GM19463 (cell line): ENCODE data around the gene PTBP1.
A peak's percentile ranks its signal among the peaks of the same experiment; 100 is the strongest.

Experiments
- ATAC-seq: cut with Tn5 transposase; IDR thresholded peaks from one replicate; pipeline ENCODE4 v1.9.1; 2021; ENCODE audit warnings: mild to moderate bottlenecking, moderate library complexity; ENCODE audit not compliant: unreplicated experiment

PTBP1 gene

DNA sequence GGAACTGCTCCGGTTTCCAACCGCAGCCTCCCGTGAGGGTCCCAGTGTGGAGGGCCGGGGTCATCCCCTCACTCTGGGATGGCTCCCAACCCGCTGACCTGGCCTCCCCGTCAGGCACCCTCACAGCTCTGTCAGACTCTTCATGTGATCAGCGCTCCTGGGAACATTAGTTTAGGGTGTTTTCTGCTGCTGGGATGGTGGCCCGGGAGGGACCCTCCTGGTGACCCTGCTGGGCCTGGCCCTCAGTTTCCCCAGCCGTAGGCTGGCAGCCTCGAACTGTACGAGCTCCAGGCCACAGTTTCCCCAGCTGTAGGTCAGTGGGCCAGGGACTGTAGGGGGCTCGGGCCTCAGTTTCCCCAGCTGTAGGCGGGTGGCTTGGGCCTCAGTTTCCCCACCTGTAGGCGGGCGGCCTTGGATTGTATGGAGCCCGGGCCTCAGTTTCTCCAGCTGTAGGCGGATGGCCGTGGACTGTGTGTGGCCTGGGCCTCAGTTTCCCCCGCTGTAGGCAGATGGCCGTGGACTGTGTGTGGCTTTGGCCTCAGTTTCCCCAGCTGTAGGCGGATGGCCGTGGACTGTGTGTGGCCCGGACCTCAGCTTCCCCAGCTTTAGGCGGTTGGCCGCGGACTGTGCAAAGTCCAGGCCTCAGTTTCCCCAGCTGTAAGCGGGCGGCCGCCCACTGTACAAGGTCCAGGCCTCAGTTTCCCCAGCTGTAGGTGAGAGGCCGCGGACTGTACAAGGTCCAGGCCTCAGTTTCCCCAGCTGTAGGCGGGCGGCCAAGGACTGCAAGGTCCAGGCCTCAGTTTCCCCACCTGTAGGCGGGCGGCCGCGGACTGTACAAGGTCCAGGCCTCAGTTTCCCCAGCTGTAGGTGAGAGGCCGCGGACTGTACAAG, 1.3 kb upstream of the PTBP1 start:
- ATAC-seq = no peak

DNA sequence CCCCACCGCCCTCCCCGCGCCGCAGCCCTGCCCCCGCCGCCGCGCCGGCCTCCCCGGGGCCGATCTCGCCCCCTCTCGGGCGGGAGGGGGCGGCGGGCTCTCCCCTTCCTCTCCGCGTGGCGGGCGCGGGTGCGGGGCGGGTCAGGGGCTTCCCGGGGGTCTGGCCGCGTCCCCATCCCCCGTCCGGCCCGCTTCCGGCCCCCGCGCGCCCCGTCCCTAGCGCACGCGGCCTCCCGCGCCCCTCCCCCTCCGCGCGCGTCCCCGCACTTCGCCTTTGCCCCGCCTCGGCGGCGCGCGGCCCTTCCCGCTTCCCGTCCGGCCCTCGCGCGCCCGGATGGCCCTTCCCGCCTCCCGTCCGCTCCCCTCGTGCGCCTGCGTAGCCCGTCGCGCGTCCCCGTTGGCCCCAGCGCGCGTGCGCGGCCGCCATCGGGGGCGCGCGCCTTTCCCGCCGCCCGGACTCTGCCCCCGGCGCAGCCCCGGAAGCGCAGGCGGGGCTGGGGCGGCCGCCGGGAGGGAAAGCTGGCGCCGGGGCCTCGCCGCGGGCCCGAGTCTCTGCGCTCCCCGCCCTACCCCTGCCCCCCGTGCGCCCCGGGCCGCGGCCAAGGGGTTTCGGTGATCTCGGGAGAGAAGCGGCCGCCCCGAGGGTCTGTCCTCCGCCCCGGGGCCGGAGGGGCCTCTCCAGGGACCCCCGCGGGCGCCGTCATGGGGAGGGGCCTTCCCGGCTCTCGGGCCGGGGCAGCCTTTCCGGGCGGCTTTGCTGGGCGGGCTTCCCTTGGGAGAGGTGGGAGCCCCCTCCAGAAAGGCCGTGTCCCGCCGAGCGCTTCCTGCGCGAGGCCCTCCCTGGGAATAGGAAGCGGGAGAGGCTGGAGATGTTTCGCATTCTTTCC, 519 bp downstream of the PTBP1 start:
- peak; percentile 36 for ATAC-seq

DNA sequence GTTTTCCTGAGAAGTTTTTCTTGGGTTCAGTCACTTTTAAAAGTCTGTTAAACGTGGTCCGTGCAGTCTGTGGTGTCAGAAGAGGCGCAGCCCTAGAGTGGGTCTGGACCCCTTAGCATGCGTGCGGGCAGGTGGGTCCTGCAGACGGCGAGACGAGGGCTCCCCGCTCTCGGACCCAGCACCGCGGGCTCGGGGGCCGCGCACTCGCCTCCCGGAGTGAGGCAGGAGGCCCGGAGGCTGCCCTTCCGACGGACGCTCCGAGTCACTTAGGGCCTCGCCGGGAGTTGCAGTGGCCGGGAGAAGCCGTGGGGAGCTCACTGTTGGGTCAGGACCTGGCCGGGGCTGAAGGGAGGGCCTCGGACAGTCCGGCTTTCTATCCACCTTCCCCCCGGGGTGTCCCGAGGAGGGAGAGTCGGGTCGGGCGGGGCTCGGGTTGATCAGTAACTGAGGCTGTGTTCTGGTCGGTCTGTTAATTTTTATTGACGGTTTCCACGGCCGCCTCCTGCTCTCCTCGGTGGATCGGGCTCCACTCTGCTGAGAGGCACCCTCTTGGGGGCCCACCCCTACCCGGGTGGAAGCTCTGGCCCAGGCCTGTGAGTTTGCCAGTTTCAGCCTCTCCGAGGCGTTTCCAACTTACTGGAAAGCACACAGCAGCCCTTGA, 1.3 kb downstream of the PTBP1 start:
- no peak for ATAC-seq

DNA sequence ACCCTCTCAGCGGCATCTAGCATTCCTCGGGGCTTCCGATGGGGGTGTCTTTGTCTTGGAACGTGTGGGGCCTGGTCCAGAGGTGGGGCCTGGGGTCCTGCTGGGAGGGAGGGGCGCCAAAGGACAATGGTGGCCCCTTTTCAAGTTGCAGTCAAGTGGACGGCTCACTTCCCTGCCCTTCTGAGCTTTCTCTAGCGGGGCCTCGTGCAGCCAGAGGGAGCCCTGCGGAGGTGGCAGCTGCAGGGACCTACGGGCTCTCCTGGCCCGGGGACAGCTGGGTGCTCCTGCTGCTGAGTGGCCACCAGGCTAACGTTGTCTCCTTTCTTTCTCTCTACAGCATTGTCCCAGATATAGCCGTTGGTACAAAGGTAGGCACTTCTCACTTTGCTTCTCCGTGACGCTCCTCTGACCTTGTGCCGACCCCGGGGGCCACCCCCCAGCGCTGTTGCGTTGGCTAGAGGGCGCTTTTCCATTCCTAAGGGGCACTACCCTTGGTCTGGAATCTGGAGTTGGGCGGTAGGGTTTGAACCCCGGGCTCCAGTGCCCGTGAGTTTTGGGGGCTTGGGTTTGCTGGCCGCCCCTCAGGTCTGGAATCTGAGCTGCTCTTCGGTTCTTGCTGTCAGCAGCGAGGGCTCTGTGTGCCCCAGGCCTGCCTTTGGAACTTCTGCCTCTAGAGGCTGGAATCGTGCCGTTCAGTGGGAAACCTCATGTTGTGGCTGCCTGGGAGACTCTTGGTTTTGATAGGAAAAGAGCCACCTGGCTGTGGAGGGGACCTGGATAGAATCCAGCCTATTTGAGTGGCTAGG, 2.0 kb downstream of the PTBP1 start:
- ATAC-seq = no peak

DNA sequence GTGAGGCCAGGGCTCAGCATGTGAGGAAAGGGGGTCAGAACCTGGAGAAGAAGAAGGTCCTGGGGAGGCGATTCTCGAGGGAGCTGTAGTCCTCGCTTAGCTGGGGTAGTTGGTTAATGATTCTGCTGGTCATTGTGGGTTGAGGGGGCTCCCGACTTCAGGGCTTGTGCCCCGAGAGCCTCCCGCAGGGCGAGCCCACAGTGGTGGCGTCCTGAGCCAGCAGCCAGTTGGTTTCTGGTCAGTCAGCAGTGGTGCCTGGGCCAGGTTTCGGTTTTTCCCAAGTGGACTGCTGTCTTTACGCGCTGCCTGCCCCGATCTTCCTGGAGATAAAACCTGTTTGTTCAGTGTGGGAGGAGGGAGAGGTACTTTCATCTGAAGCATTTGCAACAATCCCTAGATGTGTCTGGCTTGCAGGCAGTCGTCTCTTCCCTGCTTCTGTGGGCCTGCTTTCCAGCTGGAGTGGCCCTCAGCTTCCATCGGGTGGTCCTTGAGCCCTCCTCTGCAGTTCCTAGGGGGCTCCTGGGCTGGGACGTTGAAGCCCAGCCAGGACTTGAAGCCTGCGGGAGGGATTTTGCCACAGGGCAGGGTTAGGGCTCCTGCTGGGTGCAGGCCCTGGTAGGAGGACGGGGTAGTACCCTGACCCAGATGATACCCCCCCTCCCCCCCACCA, 3.2 kb downstream of the PTBP1 start:
- ATAC-seq = no peak

DNA sequence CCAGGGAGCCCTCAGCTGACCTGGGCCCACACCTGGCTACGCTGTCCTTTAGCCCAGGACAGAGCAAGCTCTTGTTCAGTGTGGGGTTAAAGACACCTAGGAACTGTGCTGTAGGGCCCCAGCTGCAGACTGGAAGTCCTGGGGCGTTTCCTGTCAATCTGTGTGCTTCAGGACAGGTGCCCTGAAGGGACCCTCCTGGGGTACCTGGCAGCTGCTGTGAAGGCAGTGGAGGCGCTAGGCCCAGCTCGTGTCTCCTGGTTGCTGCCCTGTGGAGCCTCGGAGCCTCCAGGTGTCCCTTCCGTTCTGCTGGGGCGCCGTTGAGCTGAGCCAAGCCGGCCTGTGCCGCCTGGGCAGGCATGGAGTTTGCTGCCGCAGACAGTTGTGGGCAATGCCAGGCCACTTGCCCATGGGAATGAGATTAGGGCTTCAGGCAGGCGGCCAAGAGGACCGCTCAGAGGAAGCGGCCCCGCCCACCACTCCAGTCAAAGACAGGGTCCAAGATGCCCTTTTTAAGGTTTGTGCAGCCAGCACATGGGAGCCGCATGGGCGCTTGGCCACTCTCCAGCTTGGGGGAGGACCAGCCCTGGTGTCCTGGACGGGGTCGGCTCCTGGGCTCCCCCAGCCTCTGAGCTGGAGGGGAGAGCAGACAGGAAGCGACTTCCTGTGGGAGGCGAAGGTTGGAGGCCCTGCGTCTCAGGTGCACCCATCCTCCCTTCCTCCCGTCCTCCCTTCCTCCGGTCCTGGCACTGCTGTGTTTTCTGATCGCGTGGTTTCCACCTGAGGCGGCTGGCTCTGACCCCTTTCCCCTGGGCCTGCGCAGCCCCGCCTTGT, 4.0 kb downstream of the PTBP1 start:
- ATAC-seq = no peak

DNA sequence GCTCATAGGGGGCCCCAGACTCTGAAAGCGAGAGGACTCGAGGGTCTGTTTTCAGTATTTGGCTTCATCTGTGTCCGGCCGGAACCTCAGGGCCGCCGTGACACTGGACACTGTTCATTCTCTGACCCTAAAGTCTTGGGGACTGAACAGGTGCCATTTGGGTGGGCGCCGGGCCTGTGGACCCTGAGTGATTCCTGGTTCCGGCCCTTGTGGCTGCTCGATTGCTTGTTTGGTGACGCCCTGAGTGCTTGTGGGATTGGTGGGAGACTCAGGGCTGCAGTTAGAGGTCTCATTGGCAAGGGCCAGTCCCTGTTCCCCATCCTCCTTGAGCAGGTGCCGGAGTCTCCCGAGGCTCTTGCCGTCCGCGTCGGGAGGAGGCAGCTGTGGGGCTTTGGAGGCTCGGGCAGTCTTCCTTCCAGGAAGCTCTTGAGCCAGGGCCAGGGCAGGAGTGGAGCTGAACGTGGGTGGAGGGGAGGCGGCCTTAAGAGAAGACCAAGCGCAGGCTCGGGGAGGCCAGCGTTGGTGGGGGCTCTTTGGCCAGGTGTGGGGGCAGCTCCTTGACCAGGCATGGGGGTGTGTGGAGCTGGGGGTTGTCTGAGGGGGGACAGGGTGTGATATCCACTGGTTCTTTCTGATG, 4.7 kb downstream of the PTBP1 start:
- ATAC-seq = no peak

DNA sequence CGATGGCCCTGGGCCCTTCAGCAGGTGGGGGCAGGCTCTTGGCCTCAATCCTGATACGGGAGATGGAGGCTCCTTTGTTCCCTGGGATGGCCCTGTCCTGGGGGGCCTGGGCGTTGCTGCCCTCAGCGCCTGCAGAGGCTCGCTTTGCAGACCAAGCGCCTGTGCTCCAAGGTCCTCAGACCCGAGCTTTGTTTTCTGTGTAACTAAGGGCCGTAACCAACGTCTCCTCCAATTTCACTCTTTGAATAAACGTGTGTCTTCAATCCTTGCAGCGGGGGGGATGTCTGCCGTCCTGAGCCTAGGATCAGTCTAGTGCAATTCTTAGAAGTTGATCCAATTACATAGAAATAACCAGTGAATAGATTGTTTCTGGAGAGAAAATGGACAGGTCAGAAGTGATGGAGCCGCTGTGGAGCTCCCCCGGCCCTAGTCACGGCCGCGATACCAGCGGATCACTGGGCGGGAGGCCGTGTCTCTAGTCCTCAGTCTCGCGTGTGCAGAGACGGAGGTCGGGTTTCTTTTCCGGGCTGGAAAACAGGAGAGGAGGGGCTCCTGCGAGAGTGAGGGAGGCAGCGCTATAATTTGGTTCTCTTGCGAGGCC, 5.3 kb downstream of the PTBP1 start:
- no peak for ATAC-seq

DNA sequence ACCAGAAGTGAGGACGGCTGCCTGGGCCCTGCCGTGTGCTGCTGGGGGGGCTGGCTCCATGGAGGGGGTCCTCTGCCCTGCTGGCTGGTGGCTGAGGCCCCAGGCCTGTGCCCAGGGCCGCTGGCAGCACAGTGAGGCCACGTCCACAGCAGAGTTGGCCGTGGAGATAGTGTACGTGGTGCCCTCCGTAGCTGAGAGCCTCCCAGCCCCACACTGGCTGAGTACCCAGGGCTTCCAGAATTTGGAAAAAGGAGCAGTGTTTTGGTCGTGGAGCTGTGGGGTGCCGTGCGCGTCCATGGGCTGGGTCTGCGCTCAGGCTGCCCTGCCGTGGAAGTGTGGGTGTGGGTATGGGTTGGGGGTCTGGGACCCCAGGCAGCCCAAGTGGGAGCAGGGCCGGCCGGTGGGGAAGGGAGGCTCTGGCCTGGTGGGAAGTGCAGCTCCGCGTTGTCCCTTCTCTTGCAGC, 5.9 kb downstream of the PTBP1 start:
- no peak for ATAC-seq

DNA sequence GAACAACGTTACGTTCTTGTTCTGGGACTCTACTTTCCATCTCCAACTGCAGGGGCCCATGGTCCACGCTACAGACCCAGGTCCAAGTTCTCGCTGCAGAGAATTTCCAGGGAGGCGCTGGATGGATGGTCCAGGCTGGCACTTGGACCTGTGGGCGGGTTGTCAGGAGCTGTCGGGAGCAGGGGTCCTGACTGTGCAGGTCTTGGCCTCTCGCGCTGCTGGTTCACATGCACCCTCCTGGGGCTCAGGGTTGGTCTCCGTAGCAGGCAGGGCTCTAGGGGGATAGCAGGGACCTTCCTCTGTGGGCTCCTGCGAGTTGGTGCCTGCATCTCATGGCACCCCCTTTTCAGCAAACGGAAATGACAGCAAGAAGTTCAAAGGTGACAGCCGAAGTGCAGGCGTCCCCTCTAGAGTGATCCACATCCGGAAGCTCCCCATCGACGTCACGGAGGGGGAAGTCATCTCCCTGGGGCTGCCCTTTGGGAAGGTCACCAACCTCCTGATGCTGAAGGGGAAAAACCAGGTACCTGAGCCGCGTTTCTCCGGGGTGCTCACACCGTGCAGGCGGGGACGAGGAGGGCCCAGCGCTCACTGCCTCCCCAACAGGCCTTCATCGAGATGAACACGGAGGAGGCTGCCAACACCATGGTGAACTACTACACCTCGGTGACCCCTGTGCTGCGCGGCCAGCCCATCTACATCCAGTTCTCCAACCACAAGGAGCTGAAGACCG, 6.6 kb downstream of the PTBP1 start:
- ATAC-seq = no peak

DNA sequence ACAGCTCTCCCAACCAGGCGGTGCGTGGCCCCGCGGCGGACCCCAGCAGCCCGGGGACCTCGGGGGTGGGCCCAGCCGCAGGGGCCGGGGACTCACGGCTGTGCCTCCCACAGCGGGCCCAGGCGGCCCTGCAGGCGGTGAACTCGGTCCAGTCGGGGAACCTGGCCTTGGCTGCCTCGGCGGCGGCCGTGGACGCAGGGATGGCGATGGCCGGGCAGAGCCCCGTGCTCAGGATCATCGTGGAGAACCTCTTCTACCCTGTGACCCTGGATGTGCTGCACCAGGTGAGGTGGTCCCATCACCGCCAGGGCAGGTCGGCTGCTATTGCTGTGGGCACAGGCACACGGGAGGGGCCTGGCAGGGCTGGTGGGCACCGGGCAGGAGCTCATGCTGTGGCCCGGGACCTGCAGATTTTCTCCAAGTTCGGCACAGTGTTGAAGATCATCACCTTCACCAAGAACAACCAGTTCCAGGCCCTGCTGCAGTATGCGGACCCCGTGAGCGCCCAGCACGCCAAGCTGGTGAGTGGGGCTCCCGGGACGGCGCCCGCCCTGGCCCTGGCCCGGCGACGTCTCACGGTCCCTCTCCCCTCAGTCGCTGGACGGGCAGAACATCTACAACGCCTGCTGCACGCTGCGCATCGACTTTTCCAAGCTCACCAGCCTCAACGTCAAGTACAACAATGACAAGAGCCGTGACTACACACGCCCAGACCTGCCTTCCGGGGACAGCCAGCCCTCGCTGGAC, 7.3 kb downstream of the PTBP1 start:
- ATAC-seq = no peak

DNA sequence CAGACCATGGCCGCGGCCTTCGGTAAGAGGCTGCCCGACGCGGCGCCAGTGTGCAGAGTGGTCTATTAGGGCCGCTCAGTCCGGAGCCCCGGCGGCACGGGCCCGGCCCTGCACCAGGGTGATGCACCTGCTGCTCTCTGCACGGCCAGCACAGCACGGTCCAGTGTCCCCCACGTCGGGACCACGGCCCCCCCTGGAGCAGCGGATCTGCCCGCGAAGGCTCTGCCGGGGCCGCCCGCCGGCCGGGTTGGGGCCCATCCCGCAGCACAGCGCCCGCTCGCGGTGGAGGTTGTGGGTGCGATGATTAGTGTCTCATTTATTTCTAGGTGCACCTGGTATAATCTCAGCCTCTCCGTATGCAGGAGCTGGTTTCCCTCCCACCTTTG, 7.9 kb downstream of the PTBP1 start:
- ATAC-seq = no peak

DNA sequence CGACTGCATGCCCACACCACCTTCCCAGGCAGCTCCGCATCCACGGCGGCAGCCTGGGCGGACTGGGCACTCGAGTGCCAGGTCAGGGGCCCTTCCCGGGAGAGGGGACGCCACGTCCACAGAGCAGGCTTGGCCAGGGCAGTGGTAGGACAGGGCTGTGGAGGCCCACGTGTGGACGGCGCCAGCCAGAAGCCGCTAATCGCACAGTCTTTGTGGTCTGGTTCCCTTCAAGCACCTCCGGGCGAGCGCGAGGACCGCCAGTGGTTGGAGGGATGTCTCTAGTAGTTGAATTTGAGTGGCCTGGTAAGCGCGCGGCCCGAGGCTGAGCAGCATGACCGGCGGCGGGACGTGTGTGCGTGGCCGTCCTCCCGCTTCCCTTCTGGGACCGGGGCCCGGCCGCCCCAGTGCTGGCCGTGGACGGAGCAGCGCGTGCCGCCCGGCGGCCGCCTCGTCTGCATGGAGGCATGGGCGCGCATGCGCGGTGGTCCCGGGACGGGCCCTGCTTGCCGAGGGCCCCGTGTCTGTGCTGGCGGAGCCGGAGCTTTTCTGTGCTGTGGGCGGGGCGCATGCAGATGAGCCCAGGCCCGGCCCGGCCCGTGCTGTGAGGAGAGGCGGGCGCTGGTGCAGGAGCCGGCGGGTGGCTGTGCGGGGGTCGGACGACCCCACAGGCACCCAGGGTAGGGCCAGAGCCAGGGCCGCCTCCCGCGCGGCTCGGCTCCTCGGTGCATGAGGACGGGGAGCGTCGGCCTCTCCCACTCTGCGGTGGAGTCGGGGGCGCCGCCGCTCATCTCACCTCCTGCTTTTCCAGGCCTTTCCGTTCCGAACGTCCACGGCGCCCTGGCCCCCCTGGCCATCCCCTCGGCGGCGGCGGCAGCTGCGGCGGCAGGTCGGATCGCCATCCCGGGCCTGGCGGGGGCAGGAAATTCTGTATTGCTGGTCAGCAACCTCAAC, 8.6 kb downstream of the PTBP1 start:
- ATAC-seq = no peak

DNA sequence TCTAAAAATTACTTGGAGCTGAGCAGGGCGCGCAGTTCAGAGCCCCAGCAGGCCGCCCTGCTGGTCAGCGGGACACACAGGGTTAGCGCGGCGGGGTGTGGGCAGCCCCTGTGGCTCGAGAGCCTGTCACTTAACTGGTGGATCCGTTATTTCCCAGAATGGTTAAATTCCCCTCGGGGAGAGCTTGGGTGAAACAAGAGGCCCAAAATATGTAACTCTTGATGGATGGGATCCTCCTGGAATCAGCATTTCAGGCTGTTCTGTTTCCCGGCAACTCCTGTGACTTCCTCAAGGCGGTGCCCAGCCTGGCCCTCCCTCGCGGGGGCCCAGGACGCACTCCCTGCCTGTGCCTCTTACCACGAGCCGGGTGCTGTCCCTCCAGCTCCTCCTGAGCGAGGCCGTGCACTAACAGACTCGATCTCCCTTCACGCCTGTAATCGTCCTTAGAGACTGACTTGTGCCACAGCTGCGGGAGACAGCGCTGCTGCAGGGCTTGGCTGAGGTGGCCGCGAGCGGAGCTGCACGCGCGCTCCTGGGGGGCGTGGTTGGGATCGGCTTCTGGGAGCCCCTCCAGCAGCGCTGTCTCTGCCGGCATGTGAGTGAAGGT, 9.7 kb downstream of the PTBP1 start:
- no peak for ATAC-seq
